ENCODE measurements around the gene GDI1.

DNA sequence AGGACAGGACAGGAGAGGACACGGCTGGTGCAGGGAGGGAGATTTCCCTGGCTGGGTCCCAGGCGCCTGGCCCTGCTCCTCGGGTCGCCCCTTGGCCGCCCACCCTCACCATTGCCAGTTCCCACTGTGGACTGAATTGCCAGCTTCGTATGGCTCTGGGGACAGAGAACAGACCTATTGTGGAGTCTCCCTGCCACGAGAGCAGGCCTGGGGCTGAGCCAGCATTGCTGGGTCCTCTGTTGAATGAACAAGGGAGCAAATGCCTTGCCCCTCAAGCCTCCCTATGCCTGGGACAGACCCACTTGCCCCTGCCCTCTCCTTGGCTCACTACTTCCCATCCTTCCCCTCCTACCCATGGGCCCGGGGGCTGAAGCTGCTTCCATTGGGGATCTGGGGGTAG is 25.4 kb downstream of the GDI1 start:
- no peak for TF ChIP-seq ZNF302 (CRISPR knock-in tag; IDR thresholded peaks at IDR 0.05)
- no peak for TF ChIP-seq RAD21 (conservative IDR thresholded peaks at IDR 0.05 in 1 of 2, IDR thresholded peaks at IDR 0.05 in 1 of 2)
- TF ChIP-seq, protein P1, sequence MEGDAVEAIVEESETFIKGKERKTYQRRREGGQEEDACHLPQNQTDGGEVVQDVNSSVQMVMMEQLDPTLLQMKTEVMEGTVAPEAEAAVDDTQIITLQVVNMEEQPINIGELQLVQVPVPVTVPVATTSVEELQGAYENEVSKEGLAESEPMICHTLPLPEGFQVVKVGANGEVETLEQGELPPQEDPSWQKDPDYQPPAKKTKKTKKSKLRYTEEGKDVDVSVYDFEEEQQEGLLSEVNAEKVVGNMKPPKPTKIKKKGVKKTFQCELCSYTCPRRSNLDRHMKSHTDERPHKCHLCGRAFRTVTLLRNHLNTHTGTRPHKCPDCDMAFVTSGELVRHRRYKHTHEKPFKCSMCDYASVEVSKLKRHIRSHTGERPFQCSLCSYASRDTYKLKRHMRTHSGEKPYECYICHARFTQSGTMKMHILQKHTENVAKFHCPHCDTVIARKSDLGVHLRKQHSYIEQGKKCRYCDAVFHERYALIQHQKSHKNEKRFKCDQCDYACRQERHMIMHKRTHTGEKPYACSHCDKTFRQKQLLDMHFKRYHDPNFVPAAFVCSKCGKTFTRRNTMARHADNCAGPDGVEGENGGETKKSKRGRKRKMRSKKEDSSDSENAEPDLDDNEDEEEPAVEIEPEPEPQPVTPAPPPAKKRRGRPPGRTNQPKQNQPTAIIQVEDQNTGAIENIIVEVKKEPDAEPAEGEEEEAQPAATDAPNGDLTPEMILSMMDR (IDR thresholded peaks at IDR 0.05) = no peak
- TF ChIP-seq, protein P2, sequence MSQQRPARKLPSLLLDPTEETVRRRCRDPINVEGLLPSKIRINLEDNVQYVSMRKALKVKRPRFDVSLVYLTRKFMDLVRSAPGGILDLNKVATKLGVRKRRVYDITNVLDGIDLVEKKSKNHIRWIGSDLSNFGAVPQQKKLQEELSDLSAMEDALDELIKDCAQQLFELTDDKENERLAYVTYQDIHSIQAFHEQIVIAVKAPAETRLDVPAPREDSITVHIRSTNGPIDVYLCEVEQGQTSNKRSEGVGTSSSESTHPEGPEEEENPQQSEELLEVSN (IDR thresholded peaks at IDR 0.05; ENCODE audit: borderline replicate concordance, low read depth) = no peak
- TF ChIP-seq NFE2L2 (conservative IDR thresholded peaks at IDR 0.05; ENCODE audit: low read length) = no peak
- TF ChIP-seq, protein P3, sequence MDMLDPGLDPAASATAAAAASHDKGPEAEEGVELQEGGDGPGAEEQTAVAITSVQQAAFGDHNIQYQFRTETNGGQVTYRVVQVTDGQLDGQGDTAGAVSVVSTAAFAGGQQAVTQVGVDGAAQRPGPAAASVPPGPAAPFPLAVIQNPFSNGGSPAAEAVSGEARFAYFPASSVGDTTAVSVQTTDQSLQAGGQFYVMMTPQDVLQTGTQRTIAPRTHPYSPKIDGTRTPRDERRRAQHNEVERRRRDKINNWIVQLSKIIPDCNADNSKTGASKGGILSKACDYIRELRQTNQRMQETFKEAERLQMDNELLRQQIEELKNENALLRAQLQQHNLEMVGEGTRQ (IDR thresholded peaks at IDR 0.05) = no peak
- TF ChIP-seq JUN (IDR thresholded peaks at IDR 0.05) = no peak
- no peak for TF ChIP-seq TP53 (CRISPR knock-in tag; IDR thresholded peaks at IDR 0.05)
- no peak for TF ChIP-seq POLR2A (IDR thresholded peaks at IDR 0.05; ENCODE audit: low read length)
- no peak for TF ChIP-seq ESRRA (IDR thresholded peaks at IDR 0.05; ENCODE audit: borderline replicate concordance, low read length)
- no peak for TF ChIP-seq MAFK (IDR thresholded peaks at IDR 0.05; ENCODE audit: partially characterized antibody)
- TF ChIP-seq, protein P4, sequence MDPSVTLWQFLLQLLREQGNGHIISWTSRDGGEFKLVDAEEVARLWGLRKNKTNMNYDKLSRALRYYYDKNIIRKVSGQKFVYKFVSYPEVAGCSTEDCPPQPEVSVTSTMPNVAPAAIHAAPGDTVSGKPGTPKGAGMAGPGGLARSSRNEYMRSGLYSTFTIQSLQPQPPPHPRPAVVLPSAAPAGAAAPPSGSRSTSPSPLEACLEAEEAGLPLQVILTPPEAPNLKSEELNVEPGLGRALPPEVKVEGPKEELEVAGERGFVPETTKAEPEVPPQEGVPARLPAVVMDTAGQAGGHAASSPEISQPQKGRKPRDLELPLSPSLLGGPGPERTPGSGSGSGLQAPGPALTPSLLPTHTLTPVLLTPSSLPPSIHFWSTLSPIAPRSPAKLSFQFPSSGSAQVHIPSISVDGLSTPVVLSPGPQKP (IDR thresholded peaks at IDR 0.05; ENCODE audit: low read depth, low read length) = no peak
- TF ChIP-seq, protein P5, sequence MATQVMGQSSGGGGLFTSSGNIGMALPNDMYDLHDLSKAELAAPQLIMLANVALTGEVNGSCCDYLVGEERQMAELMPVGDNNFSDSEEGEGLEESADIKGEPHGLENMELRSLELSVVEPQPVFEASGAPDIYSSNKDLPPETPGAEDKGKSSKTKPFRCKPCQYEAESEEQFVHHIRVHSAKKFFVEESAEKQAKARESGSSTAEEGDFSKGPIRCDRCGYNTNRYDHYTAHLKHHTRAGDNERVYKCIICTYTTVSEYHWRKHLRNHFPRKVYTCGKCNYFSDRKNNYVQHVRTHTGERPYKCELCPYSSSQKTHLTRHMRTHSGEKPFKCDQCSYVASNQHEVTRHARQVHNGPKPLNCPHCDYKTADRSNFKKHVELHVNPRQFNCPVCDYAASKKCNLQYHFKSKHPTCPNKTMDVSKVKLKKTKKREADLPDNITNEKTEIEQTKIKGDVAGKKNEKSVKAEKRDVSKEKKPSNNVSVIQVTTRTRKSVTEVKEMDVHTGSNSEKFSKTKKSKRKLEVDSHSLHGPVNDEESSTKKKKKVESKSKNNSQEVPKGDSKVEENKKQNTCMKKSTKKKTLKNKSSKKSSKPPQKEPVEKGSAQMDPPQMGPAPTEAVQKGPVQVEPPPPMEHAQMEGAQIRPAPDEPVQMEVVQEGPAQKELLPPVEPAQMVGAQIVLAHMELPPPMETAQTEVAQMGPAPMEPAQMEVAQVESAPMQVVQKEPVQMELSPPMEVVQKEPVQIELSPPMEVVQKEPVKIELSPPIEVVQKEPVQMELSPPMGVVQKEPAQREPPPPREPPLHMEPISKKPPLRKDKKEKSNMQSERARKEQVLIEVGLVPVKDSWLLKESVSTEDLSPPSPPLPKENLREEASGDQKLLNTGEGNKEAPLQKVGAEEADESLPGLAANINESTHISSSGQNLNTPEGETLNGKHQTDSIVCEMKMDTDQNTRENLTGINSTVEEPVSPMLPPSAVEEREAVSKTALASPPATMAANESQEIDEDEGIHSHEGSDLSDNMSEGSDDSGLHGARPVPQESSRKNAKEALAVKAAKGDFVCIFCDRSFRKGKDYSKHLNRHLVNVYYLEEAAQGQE (IDR thresholded peaks at IDR 0.05) = no peak
- TF ChIP-seq HOXA7 (CRISPR knock-in tag; IDR thresholded peaks at IDR 0.05) = no peak
